GM18907 (cell line): Measurements from ENCODE around the gene C19orf67.

ENCODE experiments used
- ATAC-seq: cut with Tn5 transposase; IDR thresholded peaks from one replicate; pipeline ENCODE4 v1.9.1; 2021; ENCODE audit warnings: mild to moderate bottlenecking, moderate library complexity; ENCODE audit not compliant: unreplicated experiment

C19orf67 gene

GRCh38 chr19:14085309-14085995 lies at the start of gene C19orf67:
C19orf67 (minus strand) TSS chr19:14085783; CDS start chr19:14085627, 156 bp downstream.
- ATAC-seq = no peak

GRCh38 chr19:14135355-14135754 lies 49.8 kb upstream of the C19orf67 start:
- ATAC-seq = no peak

- no peak for ATAC-seq
Measured at GRCh38 chr19:14127929-14128509, 42.4 kb upstream of the C19orf67 start.

- ATAC-seq = no peak
Measured at GRCh38 chr19:14127176-14127575, 41.6 kb upstream of the C19orf67 start.

GRCh38 chr19:14122924-14123323 lies 37.3 kb upstream of the C19orf67 start:
- no peak for ATAC-seq

- ATAC-seq = no peak
Measured at GRCh38 chr19:14120497-14120780, 34.9 kb upstream of the C19orf67 start.

- ATAC-seq = no peak
Measured at GRCh38 chr19:14119644-14120496, 34.3 kb upstream of the C19orf67 start.

- no peak for ATAC-seq
Measured at GRCh38 chr19:14119146-14119545, 33.6 kb upstream of the C19orf67 start.

GRCh38 chr19:14118165-14119051 lies 32.8 kb upstream of the C19orf67 start:
- ATAC-seq = peak; percentile 37

GRCh38 chr19:14117668-14118164 lies 32.1 kb upstream of the C19orf67 start, which contains the start of gene PRKACA:
PRKACA (minus strand) TSS chr19:14117762; CDS start chr19:14117547, 215 bp downstream.
- peak; percentile 90 for ATAC-seq

GRCh38 chr19:14116918-14117578 lies 31.5 kb upstream of the C19orf67 start:
- ATAC-seq = no peak

- ATAC-seq = no peak
Measured at GRCh38 chr19:14116525-14116917, 30.9 kb upstream of the C19orf67 start.

GRCh38 chr19:14115756-14116155 lies 30.2 kb upstream of the C19orf67 start:
- ATAC-seq = no peak

GRCh38 chr19:14114854-14115253 lies 29.3 kb upstream of the C19orf67 start:
- no peak for ATAC-seq

GRCh38 chr19:14114439-14114838 lies 28.9 kb upstream of the C19orf67 start:
- no peak for ATAC-seq

- ATAC-seq = no peak
Measured at GRCh38 chr19:14113762-14114414, 28.3 kb upstream of the C19orf67 start.

GRCh38 chr19:14112809-14113385 lies 27.3 kb upstream of the C19orf67 start:
- ATAC-seq = no peak

- ATAC-seq = no peak
Measured at GRCh38 chr19:14112051-14112808, 26.6 kb upstream of the C19orf67 start.

GRCh38 chr19:14111486-14111885 lies 25.9 kb upstream of the C19orf67 start:
- no peak for ATAC-seq
